Measurements from ENCODE around the gene RAPGEF5.

RAPGEF5 gene

DNA sequence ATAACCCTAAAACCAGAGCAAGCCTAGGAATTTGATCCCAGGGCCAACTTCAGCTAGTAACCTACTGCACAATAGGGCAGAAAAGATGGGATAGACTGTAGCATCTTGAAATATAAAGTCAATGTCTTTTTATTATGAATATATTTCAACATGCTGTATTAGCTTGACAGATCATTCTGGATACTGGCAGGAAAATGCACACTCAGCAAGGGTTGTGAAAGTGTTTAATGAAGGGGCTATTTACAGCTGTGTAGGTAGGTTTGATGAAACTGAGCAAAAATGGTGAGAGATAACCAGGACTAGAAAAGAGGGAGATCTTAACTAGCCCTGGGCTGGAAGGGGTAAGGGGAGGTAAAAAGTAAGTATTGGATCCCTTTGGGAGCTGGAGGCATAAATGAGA is 156.2 kb downstream of the RAPGEF5 start:
- no peak for DNase-seq (ENCODE audit: low read depth)
- no peak overlapping the region for H3K4me3 ChIP-seq (ENCODE audit: control insufficient read depth, low read depth, low read length)
- TF ChIP-seq, protein P1, sequence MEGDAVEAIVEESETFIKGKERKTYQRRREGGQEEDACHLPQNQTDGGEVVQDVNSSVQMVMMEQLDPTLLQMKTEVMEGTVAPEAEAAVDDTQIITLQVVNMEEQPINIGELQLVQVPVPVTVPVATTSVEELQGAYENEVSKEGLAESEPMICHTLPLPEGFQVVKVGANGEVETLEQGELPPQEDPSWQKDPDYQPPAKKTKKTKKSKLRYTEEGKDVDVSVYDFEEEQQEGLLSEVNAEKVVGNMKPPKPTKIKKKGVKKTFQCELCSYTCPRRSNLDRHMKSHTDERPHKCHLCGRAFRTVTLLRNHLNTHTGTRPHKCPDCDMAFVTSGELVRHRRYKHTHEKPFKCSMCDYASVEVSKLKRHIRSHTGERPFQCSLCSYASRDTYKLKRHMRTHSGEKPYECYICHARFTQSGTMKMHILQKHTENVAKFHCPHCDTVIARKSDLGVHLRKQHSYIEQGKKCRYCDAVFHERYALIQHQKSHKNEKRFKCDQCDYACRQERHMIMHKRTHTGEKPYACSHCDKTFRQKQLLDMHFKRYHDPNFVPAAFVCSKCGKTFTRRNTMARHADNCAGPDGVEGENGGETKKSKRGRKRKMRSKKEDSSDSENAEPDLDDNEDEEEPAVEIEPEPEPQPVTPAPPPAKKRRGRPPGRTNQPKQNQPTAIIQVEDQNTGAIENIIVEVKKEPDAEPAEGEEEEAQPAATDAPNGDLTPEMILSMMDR (conservative IDR thresholded peaks at IDR 0.05; ENCODE audit: control insufficient read depth, insufficient read depth, low read depth, low read length), result no peak

DNA sequence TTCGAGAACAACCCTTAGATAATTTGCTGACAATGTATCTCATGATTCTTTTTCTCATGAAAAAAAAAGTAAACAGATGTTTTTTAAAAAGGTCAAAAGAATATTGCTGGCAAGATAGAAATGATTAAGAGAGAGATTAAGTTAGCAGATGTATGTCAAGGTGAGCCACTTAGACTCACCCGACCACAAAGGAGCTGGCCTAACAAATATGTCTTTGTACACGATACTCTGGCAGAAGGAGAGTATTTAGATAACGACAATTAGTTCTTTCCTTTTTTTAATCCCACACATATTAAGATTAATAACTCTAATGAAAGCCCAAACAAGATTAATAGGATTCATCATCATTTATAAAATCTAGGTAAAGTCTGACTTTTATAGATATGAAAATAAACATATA is 156.7 kb downstream of the RAPGEF5 start:
- H3K4me3 ChIP-seq (ENCODE audit: control insufficient read depth, low read depth, low read length), result no peak overlapping the region
- TF ChIP-seq, protein P1 (conservative IDR thresholded peaks at IDR 0.05; ENCODE audit: control insufficient read depth, insufficient read depth, low read depth, low read length), result no peak
- DNase-seq (ENCODE audit: low read depth), result no peak

DNA sequence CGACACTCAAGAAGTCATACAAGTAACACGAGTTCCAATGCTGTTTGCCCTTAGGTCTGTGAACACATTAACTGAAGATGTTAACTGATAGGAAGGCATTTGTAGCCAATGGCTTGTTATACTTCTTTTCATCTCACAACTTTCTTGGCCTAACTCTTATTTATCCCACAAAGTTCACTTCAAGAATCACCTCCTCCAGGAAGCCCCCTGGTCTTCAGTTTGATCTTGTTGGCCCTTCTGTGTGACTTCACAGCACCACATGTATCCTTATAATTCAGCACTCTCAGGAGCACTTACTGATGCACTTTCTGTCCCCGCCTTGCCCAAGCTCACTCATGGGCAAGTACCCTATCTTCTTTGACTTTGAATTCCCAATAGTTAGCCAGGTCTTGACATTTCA is 159.6 kb downstream of the RAPGEF5 start:
- no peak for DNase-seq (ENCODE audit: low read depth)
- TF ChIP-seq, protein P1 (conservative IDR thresholded peaks at IDR 0.05; ENCODE audit: control insufficient read depth, insufficient read depth, low read depth, low read length), result no peak
- H3K4me3 ChIP-seq (ENCODE audit: control insufficient read depth, low read depth, low read length), result no peak overlapping the region

DNA sequence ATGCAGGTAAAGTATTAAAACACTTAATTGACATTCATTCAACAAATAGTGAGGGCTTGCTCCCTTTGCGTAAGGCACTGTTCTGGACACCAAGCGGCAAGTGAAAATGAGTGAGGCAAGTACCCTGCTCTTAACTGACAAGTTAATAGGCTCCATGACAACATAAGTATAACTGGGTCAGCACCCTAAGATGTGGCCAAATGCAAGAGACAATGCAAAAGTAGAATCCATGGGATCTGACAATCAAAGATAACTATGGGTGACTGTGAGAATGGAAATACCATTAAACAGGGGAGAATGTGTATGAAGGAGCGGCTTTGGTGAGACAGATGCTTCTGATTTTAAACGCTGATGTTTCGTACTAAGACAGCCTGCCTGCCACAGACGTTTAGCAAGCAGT is 160.5 kb downstream of the RAPGEF5 start:
- DNase-seq (ENCODE audit: low read depth), result no peak
- H3K4me3 ChIP-seq (ENCODE audit: control insufficient read depth, low read depth, low read length), result no peak overlapping the region
- TF ChIP-seq, protein P1 (conservative IDR thresholded peaks at IDR 0.05; ENCODE audit: control insufficient read depth, insufficient read depth, low read depth, low read length), result no peak

DNA sequence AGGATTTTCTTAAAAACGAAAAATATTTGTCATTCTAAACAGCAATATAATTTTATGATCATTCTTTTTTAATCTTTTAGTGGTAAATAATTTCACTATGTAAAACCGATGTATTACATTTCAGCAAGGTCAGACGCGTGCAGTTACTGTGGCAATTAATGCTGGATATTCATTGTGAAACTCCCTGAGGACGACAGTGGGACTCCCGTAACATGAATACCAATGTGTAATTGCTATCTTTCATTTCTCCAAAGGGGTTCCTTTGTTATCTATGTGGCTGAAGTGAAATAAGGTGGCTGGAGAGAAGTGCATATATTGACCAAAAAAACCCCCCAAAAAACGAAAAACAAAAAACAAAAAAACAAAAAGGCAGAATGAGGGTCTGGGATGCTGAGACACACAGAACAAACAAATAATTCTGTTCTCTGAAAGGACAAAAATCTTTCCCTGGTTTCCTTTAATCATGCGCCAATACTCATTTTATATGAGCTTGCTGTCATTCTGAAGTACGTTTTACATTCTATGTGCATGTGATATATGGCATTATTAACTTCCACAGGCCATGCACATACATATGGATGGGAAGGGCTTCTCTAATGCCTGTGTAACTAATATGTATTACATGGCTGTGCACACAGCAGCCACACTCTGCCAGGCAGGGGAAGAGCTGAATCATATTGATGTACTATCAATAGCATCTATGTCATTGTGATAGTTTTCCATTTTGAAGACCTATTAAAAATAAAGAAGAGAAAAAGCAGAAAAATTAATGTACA is 161.4 kb downstream of the RAPGEF5 start:
- no peak for DNase-seq (ENCODE audit: low read depth)
- no peak overlapping the region for H3K4me3 ChIP-seq (ENCODE audit: control insufficient read depth, low read depth, low read length)
- TF ChIP-seq, protein P1 (conservative IDR thresholded peaks at IDR 0.05; ENCODE audit: control insufficient read depth, insufficient read depth, low read depth, low read length), result no peak

DNA sequence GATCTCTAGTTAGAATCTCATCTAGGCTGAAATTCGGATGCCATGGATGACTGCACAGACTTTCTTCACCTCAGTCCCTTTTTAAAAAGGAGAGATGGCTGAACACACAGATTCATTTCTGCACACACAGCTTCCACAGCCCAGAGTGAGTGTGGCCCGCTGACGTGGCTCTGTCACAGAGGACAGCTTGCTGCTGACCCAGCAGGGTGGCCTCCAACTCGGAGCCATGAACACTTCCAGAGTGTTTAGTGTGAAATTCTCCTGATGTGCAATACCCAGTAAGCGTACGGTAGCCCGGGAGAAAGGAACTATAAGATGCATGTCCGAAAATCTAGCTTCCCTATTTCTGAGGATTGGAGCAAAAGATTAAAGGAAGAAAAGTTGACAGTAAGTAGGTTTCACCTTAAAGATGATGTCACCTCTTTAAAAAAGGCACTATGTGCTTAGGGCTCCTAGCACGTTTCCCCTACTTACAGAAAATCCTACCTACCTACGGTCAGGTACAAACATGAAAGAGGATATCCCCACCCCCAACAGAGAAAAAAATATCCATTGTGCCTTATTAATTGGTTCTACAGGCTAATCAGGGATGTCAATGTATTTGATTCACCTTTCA is 162.2 kb downstream of the RAPGEF5 start:
- DNase-seq (ENCODE audit: low read depth), result no peak
- TF ChIP-seq, protein P1 (conservative IDR thresholded peaks at IDR 0.05; ENCODE audit: control insufficient read depth, insufficient read depth, low read depth, low read length), result no peak
- no peak overlapping the region for H3K4me3 ChIP-seq (ENCODE audit: control insufficient read depth, low read depth, low read length)
